ENCODE data around the gene KIF3A.

DNA sequence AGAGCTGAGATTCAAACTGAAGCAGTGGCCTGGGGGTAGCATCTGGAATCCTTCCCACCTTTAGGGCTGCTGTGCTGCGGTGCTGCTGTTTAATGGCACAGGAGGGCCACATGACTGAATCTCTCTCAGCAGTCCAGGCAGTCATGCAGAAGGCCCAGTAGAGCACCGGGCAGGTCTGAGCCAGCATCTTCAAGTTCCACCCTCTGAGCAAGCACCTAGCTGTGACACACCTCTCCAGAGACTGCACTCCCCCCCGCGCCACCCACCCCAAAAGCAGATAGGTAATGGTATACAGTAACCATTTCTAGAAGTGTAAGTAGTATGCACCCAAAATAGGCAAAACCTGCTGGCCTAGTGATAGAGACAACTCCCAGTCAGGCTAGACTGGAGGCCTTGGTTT, 55.4 kb downstream of the KIF3A start:
- TF ChIP-seq, protein P1, sequence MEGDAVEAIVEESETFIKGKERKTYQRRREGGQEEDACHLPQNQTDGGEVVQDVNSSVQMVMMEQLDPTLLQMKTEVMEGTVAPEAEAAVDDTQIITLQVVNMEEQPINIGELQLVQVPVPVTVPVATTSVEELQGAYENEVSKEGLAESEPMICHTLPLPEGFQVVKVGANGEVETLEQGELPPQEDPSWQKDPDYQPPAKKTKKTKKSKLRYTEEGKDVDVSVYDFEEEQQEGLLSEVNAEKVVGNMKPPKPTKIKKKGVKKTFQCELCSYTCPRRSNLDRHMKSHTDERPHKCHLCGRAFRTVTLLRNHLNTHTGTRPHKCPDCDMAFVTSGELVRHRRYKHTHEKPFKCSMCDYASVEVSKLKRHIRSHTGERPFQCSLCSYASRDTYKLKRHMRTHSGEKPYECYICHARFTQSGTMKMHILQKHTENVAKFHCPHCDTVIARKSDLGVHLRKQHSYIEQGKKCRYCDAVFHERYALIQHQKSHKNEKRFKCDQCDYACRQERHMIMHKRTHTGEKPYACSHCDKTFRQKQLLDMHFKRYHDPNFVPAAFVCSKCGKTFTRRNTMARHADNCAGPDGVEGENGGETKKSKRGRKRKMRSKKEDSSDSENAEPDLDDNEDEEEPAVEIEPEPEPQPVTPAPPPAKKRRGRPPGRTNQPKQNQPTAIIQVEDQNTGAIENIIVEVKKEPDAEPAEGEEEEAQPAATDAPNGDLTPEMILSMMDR (IDR thresholded peaks at IDR 0.05), result no peak
- no peak for TF ChIP-seq POLR2A (IDR thresholded peaks at IDR 0.05)
